Uterus (tissue), 2 donors: ENCODE results near the gene UROC1.

Experiments used
- CTCF ChIP-seq, 4 experiments: fragments of 200-600 bp in 2 of 4; fragments of 450-650 bp in 2 of 4; sonication (generic) in 2 of 4; IDR thresholded peaks; one replicate each; pipeline ENCODE4 v1.5.1; 2016 to 2019; ENCODE audit warnings: antibody characterized with exemption in 4 of 4, mild to moderate bottlenecking in 2 of 4, moderate library complexity in 1 of 4
- POLR2A ChIP-seq, 2 donors: fragments of 450-650 bp; IDR thresholded peaks; one replicate each; pipeline ENCODE4 v1.6.1; 2016; ENCODE audit warnings: antibody characterized with exemption in 2 of 2, mild to moderate bottlenecking in 1 of 2, moderate library complexity in 1 of 2

GRCh38 chr3:126472277-126473006, 45.1 kb downstream of the UROC1 start:
- TF ChIP-seq CTCF (IDR thresholded peaks at IDR 0.05), result peak in 1 of 4 experiments; percentile 11
- TF ChIP-seq POLR2A (IDR thresholded peaks at IDR 0.05), result no peak
